WTC11 (cell line): ENCODE measurements around the gene DCLRE1C.

Source experiments
- ARID4B ChIP-seq: sonication (generic); formaldehyde crosslinking; IDR thresholded peaks from 2 replicates; pipeline ENCODE4 v1.8.0; 2023; ENCODE audit warnings: missing genetic modification reagents, mild to moderate bottlenecking, borderline replicate concordance
- CTCF ChIP-seq: fragments of 200-600 bp; IDR thresholded peaks from 2 replicates; pipeline ENCODE4 v1.8.0; 2022; ENCODE audit warnings: antibody characterized with exemption
- ESRRA ChIP-seq: sonication (generic); formaldehyde crosslinking; IDR thresholded peaks from 2 replicates; pipeline ENCODE4 v1.8.1; 2022; ENCODE audit warnings: mild to moderate bottlenecking, missing genetic modification reagents, borderline replicate concordance
- FOXK1 ChIP-seq: sonication (generic); formaldehyde crosslinking; IDR thresholded peaks from 2 replicates; pipeline ENCODE4 v1.8.0; 2022; ENCODE audit warnings: mild to moderate bottlenecking, moderate library complexity, missing genetic modification reagents
- JUN ChIP-seq: sonication (generic); formaldehyde crosslinking; IDR thresholded peaks from 2 replicates; pipeline ENCODE4 v1.8.0; 2023; ENCODE audit warnings: mild to moderate bottlenecking, missing genetic modification reagents
- NFE2L1 ChIP-seq: sonication (generic); formaldehyde crosslinking; IDR thresholded peaks from 2 replicates; pipeline ENCODE4 v1.8.1; 2023; ENCODE audit warnings: missing genetic modification reagents
- NFYB ChIP-seq: sonication (generic); formaldehyde crosslinking; conservative IDR thresholded peaks from 2 replicates; pipeline ENCODE4 v1.8.0; 2022; ENCODE audit warnings: low read depth, missing genetic modification reagents
- PREB ChIP-seq: sonication (generic); formaldehyde crosslinking; IDR thresholded peaks from 2 replicates; pipeline ENCODE4 v1.8.1; 2022; ENCODE audit warnings: mild to moderate bottlenecking, missing genetic modification reagents, moderate library complexity, borderline replicate concordance
- SP1 ChIP-seq: sonication (generic); formaldehyde crosslinking; conservative IDR thresholded peaks from 2 replicates; pipeline ENCODE4 v1.8.1; 2022; ENCODE audit warnings: missing genetic modification reagents
- ZBTB21 ChIP-seq: sonication (generic); formaldehyde crosslinking; IDR thresholded peaks from 2 replicates; pipeline ENCODE4 v1.8.1; 2023; ENCODE audit warnings: mild to moderate bottlenecking, missing genetic modification reagents, borderline replicate concordance
- ZNF232 ChIP-seq: sonication (generic); formaldehyde crosslinking; IDR thresholded peaks from 2 replicates; pipeline ENCODE4 v1.8.0; 2022; ENCODE audit warnings: mild to moderate bottlenecking, missing genetic modification reagents
- ZNF416 ChIP-seq: fragments of 250-450 bp; sonication (Bioruptor Pico); IDR thresholded peaks from 2 replicates; pipeline ENCODE4 v1.9.0; 2021; ENCODE audit warnings: mild to moderate bottlenecking, inconsistent platforms
- ZNF512 ChIP-seq: sonication (generic); formaldehyde crosslinking; IDR thresholded peaks from 2 replicates; pipeline ENCODE4 v1.8.1; 2022; ENCODE audit warnings: missing genetic modification reagents, borderline replicate concordance
- ZNF671 ChIP-seq: fragments of 250-450 bp; sonication (Bioruptor Pico); IDR thresholded peaks from 2 replicates; pipeline ENCODE4 v1.8.0; 2021; ENCODE audit warnings: mild to moderate bottlenecking

- TF ChIP-seq CTCF (no peak), SP1 (CRISPR knock-in tag) (no peak), NFE2L1 (CRISPR knock-in tag) (no peak), ESRRA (CRISPR knock-in tag) (no peak), ZNF416 (no peak), JUN (CRISPR knock-in tag) (no peak), ZNF512 (no peak), NFYB (CRISPR knock-in tag) (no peak), ZBTB21 (no peak), ZNF232 (CRISPR knock-in tag) (no peak), ARID4B (CRISPR knock-in tag) (no peak), PREB (CRISPR knock-in tag) (no peak), FOXK1 (CRISPR knock-in tag) (no peak), ZNF671 (CRISPR knock-in tag) (no peak)
Observed at GRCh38 chr10:14958872-14959220, 5.0 kb upstream of the DCLRE1C start.
